Mononuclear cell (primary cell): ENCODE measurements around the gene FAM131C. TPM values are rescaled to one million over a fixed set of nuclear protein-coding genes. Genes with fewer than 3 reads are reported as not detected.

Source experiments
- H3K27me3 ChIP-seq: 2 replicates; pipeline ENCODE4 v1.6.0; 2011; ENCODE audit warnings: low read length, control low read depth; ENCODE audit not compliant: insufficient read depth
- H3K4me1 ChIP-seq: 2 replicates; pipeline ENCODE4 v1.5.1; 2011; ENCODE audit warnings: mild to moderate bottlenecking, low read length, control low read depth; ENCODE audit not compliant: insufficient read depth
- H3K4me3 ChIP-seq: 2 replicates; pipeline ENCODE4 v1.5.1; 2011; ENCODE audit warnings: mild to moderate bottlenecking, low read length, moderate library complexity
- H3K9me3 ChIP-seq: 2 replicates; pipeline ENCODE4 v1.5.1; 2011; ENCODE audit warnings: low read depth, mild to moderate bottlenecking, control low read depth, low read length
- total RNA-seq: library from RNA; depleted of rRNA; stranded (reverse); fragments of >200 nt; gene quantifications from one replicate; pipeline ENCODE4 v1.2.3, GENCODE V29; 2012

Gene FAM131C, protein sequence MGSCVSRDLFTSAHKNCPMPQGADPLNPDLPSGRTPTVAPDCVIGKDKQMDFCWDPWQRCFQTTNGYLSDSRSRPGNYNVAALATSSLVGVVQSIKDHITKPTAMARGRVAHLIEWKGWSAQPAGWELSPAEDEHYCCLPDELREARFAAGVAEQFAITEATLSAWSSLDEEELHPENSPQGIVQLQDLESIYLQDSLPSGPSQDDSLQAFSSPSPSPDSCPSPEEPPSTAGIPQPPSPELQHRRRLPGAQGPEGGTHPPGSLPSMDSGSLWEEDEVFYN
- total RNA-seq: not detected

- H3K4me3 ChIP-seq: no peak within 1 kb of the TSS
- no peaks in the 10 kb centered on the region for H3K9me3 ChIP-seq
- H3K4me1 ChIP-seq: no peaks in the 10 kb centered on the region
- peaks cover 22% of the 10 kb centered on the region for H3K27me3 ChIP-seq
Observed at GRCh38 chr1:16073490-16074119, at the start of gene FAM131C. Gene FAM131C, minus strand, starts transcription at chr1:16073651. Its CDS starts 209 bp downstream, at chr1:16073442.

DNA sequence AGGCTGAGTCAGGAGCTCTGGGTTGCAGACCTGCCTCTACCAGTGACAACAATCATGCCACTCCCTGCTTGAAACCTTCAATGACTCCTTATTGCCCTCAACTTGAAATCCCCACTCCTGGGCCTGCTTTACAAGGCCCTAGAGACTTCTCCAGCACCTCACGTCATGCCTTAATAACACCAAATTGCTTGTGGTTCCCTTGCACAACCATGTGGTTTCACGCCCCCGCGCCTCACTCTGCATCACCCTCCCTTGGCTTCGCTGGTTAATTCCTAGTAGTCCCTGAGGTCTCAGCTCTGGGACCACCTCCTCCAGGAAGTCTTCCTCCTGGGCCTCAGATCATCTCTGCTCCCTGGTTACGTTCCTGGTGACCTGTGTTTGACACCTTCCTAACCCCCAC is 49.5 kb upstream of the FAM131C start:
- H3K9me3 ChIP-seq: no peaks in the 10 kb centered on the region
- H3K4me3 ChIP-seq: no peak overlapping the region
- H3K4me1 ChIP-seq: peaks cover 14% of the 10 kb centered on the region
- H3K27me3 ChIP-seq: no peaks in the 10 kb centered on the region

DNA sequence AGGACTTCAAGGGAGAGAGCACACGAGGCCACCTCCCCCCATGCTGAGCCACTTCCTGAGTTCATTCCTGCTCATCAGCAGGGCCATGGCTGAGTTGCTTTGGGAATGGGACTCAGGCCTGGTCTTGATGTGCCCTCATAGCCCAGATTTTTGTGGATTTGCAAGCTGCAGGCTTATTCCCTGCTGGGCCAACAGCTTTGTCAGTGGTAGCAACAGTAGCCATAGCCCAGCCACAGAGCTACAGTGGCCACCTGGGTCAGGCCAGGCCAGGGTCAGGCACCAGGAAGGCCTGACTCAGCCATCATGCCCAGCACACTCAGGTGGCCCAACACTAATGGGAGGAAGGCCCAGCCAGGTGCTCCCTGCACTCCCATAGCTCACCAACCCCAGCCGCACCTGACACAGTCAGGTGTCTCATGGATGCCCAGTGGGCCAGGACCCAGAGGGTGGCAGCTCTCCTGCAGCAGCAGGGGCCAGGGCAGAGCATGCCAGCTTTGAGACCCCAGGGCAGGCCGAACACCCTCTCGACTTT is 49.0 kb upstream of the FAM131C start:
- Histone ChIP-seq H3K4me1 (peaks cover 14% of the 10 kb centered on the region), H3K27me3 (no peaks in the 10 kb centered on the region), H3K9me3 (no peaks in the 10 kb centered on the region), H3K4me3 (no peak overlapping the region)

GRCh38 chr1:16120940-16121410 is 47.5 kb upstream of the FAM131C start:
- Histone ChIP-seq H3K4me3 (no peak overlapping the region), H3K4me1 (peaks cover 14% of the 10 kb centered on the region), H3K27me3 (no peaks in the 10 kb centered on the region), H3K9me3 (no peaks in the 10 kb centered on the region)

DNA sequence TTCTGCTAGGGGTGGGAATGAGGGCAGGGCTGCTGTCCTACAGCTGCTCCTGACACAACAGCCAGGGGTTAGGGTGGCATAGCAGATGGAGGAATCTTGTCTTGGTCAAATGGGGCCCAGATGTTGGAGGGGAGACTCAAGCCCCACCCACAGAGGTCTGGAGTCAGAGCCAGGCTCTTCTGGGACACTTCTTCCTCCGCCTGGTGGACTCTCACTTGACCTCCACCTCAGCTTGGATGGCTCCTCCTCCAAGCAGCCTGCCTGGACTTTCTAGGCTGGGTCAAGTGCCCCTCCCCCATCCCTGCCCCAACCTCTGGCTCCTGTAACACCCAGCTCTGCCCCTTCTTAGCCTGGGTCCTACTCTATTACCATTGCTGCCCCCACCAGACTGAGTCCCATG is 47.0 kb upstream of the FAM131C start:
- Histone ChIP-seq H3K27me3 (no peaks in the 10 kb centered on the region), H3K4me3 (no peak overlapping the region)

DNA sequence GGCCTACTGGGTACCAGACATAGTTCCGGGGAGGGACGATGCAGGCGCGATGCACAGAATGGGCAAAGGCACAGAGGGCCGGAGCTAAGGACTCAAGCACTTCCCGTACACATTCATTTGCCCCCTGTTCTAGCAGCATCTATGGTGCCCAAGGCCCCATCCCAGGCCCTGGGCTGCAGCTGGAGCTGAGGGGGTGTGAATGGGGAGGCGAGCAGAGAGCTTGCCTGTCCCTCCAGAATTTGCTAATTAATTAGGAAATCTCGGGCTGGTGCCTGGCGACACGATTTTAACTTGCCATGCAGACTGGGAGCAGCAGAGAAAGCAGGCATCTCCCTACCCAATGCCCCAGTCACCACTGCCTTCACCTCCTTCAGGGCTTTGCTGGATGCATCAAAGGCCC is 46.5 kb upstream of the FAM131C start:
- peaks cover 14% of the 10 kb centered on the region for H3K4me1 ChIP-seq
- H3K9me3 ChIP-seq: no peaks in the 10 kb centered on the region
- H3K4me3 ChIP-seq: no peak overlapping the region
- H3K27me3 ChIP-seq: no peaks in the 10 kb centered on the region

More for the DNA sequence above, 47.0 kb upstream of the FAM131C start:
- Histone ChIP-seq H3K9me3 (no peaks in the 10 kb centered on the region), H3K4me1 (peaks cover 14% of the 10 kb centered on the region)

GRCh38 chr1:16119504-16119903 is 46.1 kb upstream of the FAM131C start:
- Histone ChIP-seq H3K4me1 (peaks cover 14% of the 10 kb centered on the region), H3K9me3 (no peaks in the 10 kb centered on the region), H3K27me3 (no peaks in the 10 kb centered on the region), H3K4me3 (no peak overlapping the region)

GRCh38 chr1:16118706-16119105 is 45.3 kb upstream of the FAM131C start:
- Histone ChIP-seq H3K4me1 (peaks cover 14% of the 10 kb centered on the region), H3K9me3 (no peaks in the 10 kb centered on the region), H3K27me3 (no peaks in the 10 kb centered on the region), H3K4me3 (no peak overlapping the region)

DNA sequence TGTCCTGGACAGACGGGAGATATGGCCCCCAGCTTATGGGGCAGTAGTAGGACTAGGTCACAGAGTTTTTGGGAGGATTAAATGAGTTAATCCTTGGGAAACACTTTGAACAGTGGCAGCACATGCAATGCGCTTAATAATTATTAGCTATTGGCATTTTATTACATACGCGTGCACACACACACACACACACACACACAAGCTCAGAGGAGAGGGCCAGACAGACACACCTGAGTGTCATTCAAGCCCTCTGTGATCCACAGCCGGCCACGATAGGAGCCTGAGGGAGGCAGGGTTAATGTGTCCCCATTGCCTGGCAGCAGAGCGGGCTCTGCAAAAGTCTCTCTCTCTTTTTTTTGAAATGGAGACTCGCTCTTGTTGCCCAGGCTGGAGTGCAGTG is 44.5 kb upstream of the FAM131C start:
- Histone ChIP-seq H3K27me3 (no peaks in the 10 kb centered on the region), H3K4me1 (peaks cover 10% of the 10 kb centered on the region), H3K9me3 (no peaks in the 10 kb centered on the region), H3K4me3 (no peak overlapping the region)

DNA sequence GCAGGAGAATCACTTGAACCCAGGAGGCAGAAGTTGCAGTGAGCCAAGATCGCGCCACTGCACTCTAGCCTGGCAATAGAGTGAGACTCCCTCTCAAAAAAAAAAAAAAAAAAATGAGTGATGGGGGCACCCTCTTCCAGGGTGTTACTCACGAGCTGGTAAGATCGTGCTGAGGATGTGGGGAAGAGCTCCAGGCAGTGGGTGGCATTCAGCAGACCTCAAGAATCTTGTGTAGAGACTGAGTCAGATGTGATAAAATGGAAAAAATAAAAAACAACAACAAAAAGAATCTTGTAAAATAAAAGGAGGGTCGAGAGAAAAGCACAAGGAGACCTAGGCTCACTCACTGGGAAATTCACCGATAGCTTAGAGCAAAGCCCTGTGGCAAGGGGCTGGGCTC is 43.9 kb upstream of the FAM131C start:
- H3K4me3 ChIP-seq: no peak overlapping the region
- H3K27me3 ChIP-seq: no peaks in the 10 kb centered on the region
- no peaks in the 10 kb centered on the region for H3K9me3 ChIP-seq
- H3K4me1 ChIP-seq: peaks cover 6% of the 10 kb centered on the region

DNA sequence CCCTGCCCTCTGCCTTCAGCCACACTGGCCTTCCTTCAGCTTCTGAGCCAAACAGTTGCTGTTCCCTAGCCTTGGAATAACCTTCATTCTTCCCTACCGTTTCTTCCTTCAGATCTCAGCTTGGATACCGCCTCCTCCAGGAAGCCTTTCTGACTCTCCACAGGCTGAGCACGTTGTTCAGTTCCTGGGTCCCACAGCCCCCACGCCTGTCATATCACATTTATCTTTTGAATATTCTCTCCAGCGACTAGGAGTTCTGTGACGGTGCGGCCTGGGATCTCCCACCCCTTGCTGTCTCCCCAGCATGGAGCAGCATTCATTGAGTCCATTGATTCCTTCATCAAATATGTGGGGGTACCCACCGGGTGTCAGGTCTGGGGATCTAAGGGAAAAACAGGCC is 43.2 kb upstream of the FAM131C start:
- Histone ChIP-seq H3K27me3 (no peaks in the 10 kb centered on the region), H3K4me1 (no peaks in the 10 kb centered on the region), H3K9me3 (no peaks in the 10 kb centered on the region), H3K4me3 (no peak overlapping the region)

DNA sequence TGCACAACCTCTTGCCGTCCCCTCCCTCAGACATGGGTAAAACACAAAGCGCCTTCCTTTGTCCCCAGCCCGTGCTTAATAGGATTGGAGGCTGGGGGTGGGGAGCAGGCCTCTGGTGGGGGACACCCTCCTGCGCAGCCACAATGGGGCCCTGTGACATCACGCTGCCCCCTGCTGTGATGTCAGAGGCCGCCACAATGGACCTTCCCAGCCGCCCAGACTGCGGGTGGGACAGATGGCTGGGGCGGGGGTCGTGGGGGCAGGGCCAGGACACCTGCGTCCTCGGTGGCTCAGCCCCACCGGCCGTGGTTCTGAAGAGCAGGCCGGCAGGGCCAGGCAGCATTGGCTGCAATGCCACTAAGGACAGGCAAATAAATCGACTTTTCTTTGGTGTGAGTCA is 42.6 kb upstream of the FAM131C start:
- no peaks in the 10 kb centered on the region for H3K9me3 ChIP-seq
- no peaks in the 10 kb centered on the region for H3K4me1 ChIP-seq
- H3K27me3 ChIP-seq: no peaks in the 10 kb centered on the region
- no peak overlapping the region for H3K4me3 ChIP-seq

GRCh38 chr1:16115468-16115983 is 42.1 kb upstream of the FAM131C start:
- Histone ChIP-seq H3K9me3 (no peaks in the 10 kb centered on the region), H3K27me3 (no peaks in the 10 kb centered on the region), H3K4me3 (no peak overlapping the region), H3K4me1 (no peaks in the 10 kb centered on the region)

GRCh38 chr1:16114527-16115467 is 41.3 kb upstream of the FAM131C start:
- Histone ChIP-seq H3K4me3 (no peak overlapping the region), H3K4me1 (no peaks in the 10 kb centered on the region), H3K9me3 (no peaks in the 10 kb centered on the region), H3K27me3 (no peaks in the 10 kb centered on the region)
